Dermis microvascular lymphatic vessel endothelial cell (primary cell): Measurements from ENCODE around the gene FAXDC2. TPM values are rescaled to one million over a fixed set of nuclear protein-coding genes. Genes with fewer than 3 reads are reported as not detected.

ENCODE experiments used
- DNase-seq, 2 donors: peaks; one replicate each; pipeline versions ENCODE4 v3.0.0 to v3.0.0-alpha.2; 2010; ENCODE audit warnings: low read depth in 2 of 2
- total RNA-seq: library from RNA; depleted of rRNA; stranded (reverse); fragments of >200 nt; gene quantifications from 2 replicates; pipeline ENCODE4 v1.2.1, GENCODE V29; 2014

FAXDC2 gene, protein sequence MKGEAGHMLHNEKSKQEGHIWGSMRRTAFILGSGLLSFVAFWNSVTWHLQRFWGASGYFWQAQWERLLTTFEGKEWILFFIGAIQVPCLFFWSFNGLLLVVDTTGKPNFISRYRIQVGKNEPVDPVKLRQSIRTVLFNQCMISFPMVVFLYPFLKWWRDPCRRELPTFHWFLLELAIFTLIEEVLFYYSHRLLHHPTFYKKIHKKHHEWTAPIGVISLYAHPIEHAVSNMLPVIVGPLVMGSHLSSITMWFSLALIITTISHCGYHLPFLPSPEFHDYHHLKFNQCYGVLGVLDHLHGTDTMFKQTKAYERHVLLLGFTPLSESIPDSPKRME
- 5.0 and 14.4 TPM in 2 replicates for total RNA-seq

DNA sequence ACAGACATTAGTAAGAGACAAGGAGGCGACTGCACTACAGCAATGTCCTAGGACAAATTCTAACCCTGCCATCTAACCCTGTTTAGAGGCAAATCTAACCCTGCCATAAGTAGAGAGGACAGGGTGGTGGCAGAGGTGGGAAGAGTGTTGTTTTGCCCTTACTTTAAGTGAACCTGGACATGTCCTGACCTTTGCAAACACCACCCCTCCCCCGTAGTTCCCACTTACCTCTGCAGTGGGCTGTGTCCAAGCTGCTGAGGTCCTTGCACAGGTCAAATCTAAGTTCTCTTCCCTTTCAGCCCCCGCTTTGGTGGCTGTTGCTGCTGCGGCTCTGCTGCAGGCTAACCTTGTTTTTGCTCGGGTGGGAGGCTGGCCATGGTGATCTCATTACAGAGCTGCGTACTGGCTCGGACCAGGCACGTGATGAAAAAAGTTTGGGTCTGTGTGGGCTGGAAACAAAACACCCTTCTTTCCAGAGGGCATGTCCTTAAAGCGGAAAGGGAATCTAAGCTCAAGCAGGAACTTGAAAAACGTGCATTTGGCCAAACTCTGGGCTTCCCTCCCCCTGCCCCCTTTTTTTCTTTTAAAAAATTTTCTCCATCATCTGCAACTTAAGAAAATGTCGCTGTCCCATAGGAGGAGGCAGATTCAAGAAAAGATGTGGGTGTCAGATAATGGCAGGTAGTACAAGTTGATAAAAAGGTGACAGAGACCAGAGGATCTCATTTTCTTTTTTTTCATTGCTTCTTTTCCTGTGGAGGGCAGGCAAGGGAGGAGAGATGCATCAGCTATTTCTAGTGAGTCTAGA is at the start of gene FAXDC2:
Gene FAXDC2 (minus strand): TSS at position 349 of the 808 bp plus-strand sequence. CDS start 12,425 bp downstream, outside the sequence.
- DNase-seq = peak; percentile 77 to 80

GRCh38 chr5:154900066-154900465 is 49.7 kb upstream of the FAXDC2 start:
- DNase-seq = no peak

GRCh38 chr5:154899151-154899816 is 48.9 kb upstream of the FAXDC2 start:
- no peak for DNase-seq

- no peak for DNase-seq
These were observed 47.8 kb upstream of the FAXDC2 start for GRCh38 chr5:154898210-154898609.

GRCh38 chr5:154896562-154897165 is 46.3 kb upstream of the FAXDC2 start:
- no peak for DNase-seq

GRCh38 chr5:154895606-154896561 is 45.5 kb upstream of the FAXDC2 start:
- no peak for DNase-seq

- DNase-seq = no peak
These were observed 43.0 kb upstream of the FAXDC2 start for GRCh38 chr5:154893381-154893780.

- peak in 1 of 2 donors; percentile 51 for DNase-seq
These were observed 42.0 kb upstream of the FAXDC2 start for GRCh38 chr5:154892369-154892771.

DNA sequence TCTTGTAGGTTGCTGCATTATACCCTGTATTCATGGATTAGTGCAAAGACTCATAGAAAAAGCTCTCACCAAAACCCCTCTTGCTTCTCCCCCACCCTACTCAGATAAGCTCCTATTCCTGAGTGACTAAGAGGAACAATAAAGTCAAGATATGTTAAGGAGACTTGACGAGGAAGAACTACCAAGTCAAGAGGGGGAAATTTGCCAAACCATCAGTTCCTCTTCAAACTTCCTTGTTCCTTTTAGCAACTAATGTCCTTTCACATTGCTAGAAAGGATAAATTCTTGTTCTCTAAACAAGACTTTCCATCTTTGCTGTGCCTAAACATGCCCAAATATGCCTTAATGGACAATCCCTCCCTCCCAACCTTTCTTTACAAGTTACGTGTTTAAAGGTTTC is 35.0 kb upstream of the FAXDC2 start:
- no peak for DNase-seq

DNA sequence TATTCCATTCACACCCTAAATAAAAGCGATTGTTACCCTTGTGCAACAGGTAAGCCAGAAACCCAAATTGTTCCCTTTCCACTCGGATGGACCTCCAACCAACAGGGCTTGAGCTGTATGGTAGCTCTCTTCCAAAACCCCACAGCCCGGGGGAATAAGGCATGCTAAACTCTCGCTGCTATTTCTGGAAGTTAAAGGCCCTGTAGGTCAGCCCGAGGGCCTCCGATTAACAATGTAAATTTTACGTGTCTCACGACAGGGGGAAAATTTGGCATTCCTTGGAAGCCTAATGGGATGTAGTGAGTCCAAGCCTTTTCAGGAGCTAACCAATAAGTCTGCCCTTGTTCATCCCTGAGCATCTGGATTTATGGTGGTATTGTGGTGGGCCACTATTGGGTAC is 34.0 kb upstream of the FAXDC2 start:
- DNase-seq = no peak

- peak; percentile 42 to 68 for DNase-seq
These were observed 31.6 kb upstream of the FAXDC2 start for GRCh38 chr5:154881986-154882385.

- DNase-seq = no peak
These were observed 28.4 kb upstream of the FAXDC2 start for GRCh38 chr5:154878642-154879335.

DNA sequence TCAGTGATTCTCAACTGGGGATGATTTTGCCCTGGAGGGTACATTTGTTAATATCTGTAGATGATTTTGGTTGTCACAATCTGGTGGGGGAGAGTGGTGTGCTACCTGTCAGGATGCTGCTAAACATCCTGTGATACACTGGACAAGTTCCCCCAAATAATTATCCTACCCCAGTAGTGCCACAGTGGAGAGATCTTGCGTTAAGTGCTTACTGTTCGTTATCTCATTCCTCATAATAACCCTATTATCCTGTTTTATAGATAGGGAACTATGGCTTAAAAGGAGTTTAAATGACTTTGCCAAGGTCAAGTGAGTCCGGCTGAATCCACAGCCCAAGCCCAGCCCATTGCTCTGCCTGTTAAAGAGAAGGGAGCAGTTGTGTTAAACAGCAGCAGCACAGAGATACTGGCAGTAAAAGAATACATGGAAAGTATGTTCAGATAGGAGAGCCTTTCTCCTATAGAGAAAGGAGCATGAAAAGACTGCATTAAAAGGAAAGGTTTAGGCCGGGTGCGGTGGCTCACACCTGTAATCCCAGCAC is 23.5 kb upstream of the FAXDC2 start:
- DNase-seq = no peak

GRCh38 chr5:154871734-154872133 is 21.3 kb upstream of the FAXDC2 start:
- DNase-seq = no peak

- DNase-seq = no peak
These were observed 18.3 kb upstream of the FAXDC2 start for GRCh38 chr5:154868702-154869101.

GRCh38 chr5:154866841-154867240 is 16.4 kb upstream of the FAXDC2 start:
- DNase-seq = no peak

- no peak for DNase-seq
These were observed 15.2 kb upstream of the FAXDC2 start for GRCh38 chr5:154865466-154866184.

DNA sequence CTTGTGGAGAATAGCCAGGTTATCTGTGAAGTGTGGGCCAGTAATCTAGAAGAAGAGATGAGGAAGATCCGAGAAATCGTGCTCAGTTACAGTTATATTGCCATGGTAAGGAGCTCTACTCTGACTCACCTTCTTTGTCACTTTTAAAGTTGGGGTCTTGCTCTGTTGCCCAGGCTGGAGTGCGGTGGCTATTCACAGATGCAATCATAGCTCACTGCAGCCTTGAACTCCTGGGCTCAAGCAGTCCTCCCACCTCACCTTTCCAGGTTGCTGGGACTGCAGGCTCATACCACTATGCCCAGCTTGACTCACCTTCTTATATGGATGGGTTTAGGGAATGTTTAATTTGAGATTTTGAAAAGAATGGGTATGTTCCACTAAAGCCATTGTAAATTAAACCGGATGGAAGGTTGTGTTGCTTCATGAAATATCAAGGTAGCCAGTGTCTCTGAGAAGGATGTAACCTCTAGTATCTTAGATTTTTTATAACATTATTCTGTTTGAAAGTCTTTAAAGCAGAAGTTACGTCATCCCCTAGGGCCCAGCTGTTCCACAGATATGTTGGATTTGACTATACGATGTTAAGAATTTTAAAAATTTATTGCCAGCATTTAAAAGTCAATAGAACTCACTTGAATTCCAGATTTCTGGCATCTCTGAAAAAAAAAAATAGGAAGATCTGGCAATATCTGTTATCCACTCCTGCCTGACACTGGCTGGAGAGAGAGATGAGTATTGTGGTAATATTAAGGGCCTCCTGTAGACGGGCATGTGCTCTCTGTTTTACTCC is 13.1 kb upstream of the FAXDC2 start:
- no peak for DNase-seq
